MCF 10A (cell line): ENCODE measurements around the gene TMEM203. TPM values are rescaled to one million over a fixed set of nuclear protein-coding genes. Genes with fewer than 3 reads are reported as not detected.

ENCODE experiments used
- BruUV-seq: library from RNA; stranded (reverse); fragments of 400-500 nt; replicated peaks from 2 replicates; lab custom pipeline; 2021; lab: Mats Ljungman, UMichigan
- CTCF ChIA-PET: fragments of 300-600 bp; sonication (Branson Sonifier 250); formaldehyde crosslinking; extraction: SDS; loops from one replicate; lab custom pipeline; 2021; ENCODE audit warnings: antibody characterized with exemption, inconsistent platforms; lab: Yijun Ruan, JAX
- POLR2A ChIA-PET: fragments of 300-600, 350-650 bp; sonication (Branson Sonifier 250); formaldehyde crosslinking; extraction: SDS; loops from one replicate; lab custom pipeline; 2020; ENCODE audit warnings: antibody characterized with exemption, inconsistent platforms; lab: Yijun Ruan, JAX
- DNase-seq: peaks from one replicate; pipeline ENCODE4 v3.0.0-alpha.2; 2018; ENCODE audit not compliant: unreplicated experiment
- H3K27ac Mint-ChIP-seq: one replicate; pipeline ENCODE4 v1.8.0; 2022; ENCODE audit warnings: mild to moderate bottlenecking, low read depth, mixed read lengths; ENCODE audit not compliant: unreplicated experiment
- H3K27me3 Mint-ChIP-seq: one replicate; pipeline ENCODE4 v1.8.0; 2022; ENCODE audit warnings: mixed read lengths; ENCODE audit not compliant: insufficient read depth, unreplicated experiment
- H3K36me3 Mint-ChIP-seq: one replicate; pipeline ENCODE4 v1.8.0; 2022; ENCODE audit warnings: mild to moderate bottlenecking, moderate library complexity, mixed read lengths; ENCODE audit not compliant: insufficient read depth, unreplicated experiment
- H3K4me1 Mint-ChIP-seq: one replicate; pipeline ENCODE4 v1.8.0; 2022; ENCODE audit warnings: mixed read lengths; ENCODE audit not compliant: insufficient read depth, unreplicated experiment
- H3K4me3 Mint-ChIP-seq: one replicate; pipeline ENCODE4 v1.8.0; 2022; ENCODE audit warnings: mild to moderate bottlenecking, moderate library complexity, mixed read lengths; ENCODE audit not compliant: unreplicated experiment
- H3K9me3 Mint-ChIP-seq: one replicate; pipeline ENCODE4 v1.8.0; 2022; ENCODE audit warnings: mixed read lengths; ENCODE audit not compliant: unreplicated experiment
- CTCF ChIP-seq: fragments of 200-600 bp; IDR thresholded peaks from one replicate; pipeline ENCODE4 v1.8.0; 2022; ENCODE audit warnings: antibody characterized with exemption, mild to moderate bottlenecking; ENCODE audit not compliant: unreplicated experiment
- intact Hi-C: fragments of 100-400 bp; cut with micrococcal nuclease; formaldehyde crosslinking; loops from 2 replicates; pipeline ENCODE4 v1.14.1; 2022
- total RNA-seq: library from RNA; stranded (reverse); gene quantifications from 2 replicates; pipeline ENCODE4 v1.2.3, GENCODE V29; 2022

Gene TMEM203
- total RNA-seq, 1 experiment from 2014 or later: 31.4 TPM

GRCh38 chr9:137189297-137190295, 15.9 kb downstream of the TMEM203 start:
- ChIA-PET POLR2A (interaction anchor here (0.6 to 3.7 kb wide), 28 partner anchors 8 to 599 kb away, joined by 3 to 57 read pairs (median 4); partner anchors contain the start of genes CYSRT1, LRRC26, MAN1B1 and NDOR1), CTCF (interaction anchor here (0.6 to 2.4 kb wide), 15 partner anchors 11 to 160 kb away, joined by 3 to 11 read pairs (median 3); partner anchors contain the start of genes CYSRT1, RNF224 and TPRN)
- Mint-ChIP-seq H3K36me3 (peaks cover 20% of the 10 kb centered on the region), H3K4me3 (peak overlapping the region; percentile 94), H3K27ac (peak overlapping the region; percentile 95), H3K9me3 (no peaks in the 10 kb centered on the region), H3K4me1 (peaks cover 10% of the 10 kb centered on the region), H3K27me3 (no peaks in the 10 kb centered on the region)
- TSS peak; percentile 87 for BruUV-seq
- no peak for TF ChIP-seq CTCF
- DNase-seq: no peak
- intact Hi-C loops: loop anchor here (1.0 to 2.0 kb wide), 2 partner anchors 38 to 51 kb away; partner anchors contain the start of genes RNF224 and TUBB4B

- Mint-ChIP-seq H3K4me1 (peaks cover 10% of the 10 kb centered on the region), H3K27me3 (no peaks in the 10 kb centered on the region), H3K4me3 (peak within 1 kb of the TSS; percentile 94), H3K9me3 (no peaks in the 10 kb centered on the region), H3K27ac (peak within 1 kb of the TSS; percentile 95), H3K36me3 (peaks cover 20% of the 10 kb centered on the region)
- POLR2A ChIA-PET: interaction anchor here (0.6 to 3.7 kb wide), 30 partner anchors 7 to 1069 kb away, joined by 3 to 57 read pairs (median 4); partner anchors contain the start of genes CYSRT1, LRRC26, MAN1B1 and NDOR1
- TF ChIP-seq CTCF: peak; percentile 25
- CTCF ChIA-PET: interaction anchor here (0.6 to 2.4 kb wide), 15 partner anchors 12 to 159 kb away, joined by 3 to 11 read pairs (median 3); partner anchors contain the start of genes CYSRT1, NDOR1, RNF224 and TMEM203
- BruUV-seq: no TSS peak
- intact Hi-C loops: loop anchor here (1.0 to 2.0 kb wide), 2 partner anchors 39 to 52 kb away; partner anchors contain the start of genes RNF224 and TUBB4B
- DNase-seq: peak; percentile 91
Measured at GRCh38 chr9:137188490-137189296, 16.8 kb downstream of the TMEM203 start, which contains the start of the genes ANAPC2 and SSNA1. ANAPC2 (minus strand) TSS chr9:137188560; CDS start chr9:137188532, 28 bp downstream. SSNA1 (plus strand) TSS chr9:137188676; CDS start chr9:137188727, 51 bp downstream.

- intact Hi-C loops: loop anchor here (2.0 kb wide), 1 partner anchor 53 kb away; the partner anchor contains the start of gene TUBB4B
- H3K27me3 Mint-ChIP-seq: no peaks in the 10 kb centered on the region
- no peak for DNase-seq
- BruUV-seq: no TSS peak
- H3K27ac Mint-ChIP-seq: peak overlapping the region; percentile 95
- H3K36me3 Mint-ChIP-seq: peaks cover 26% of the 10 kb centered on the region
- H3K4me1 Mint-ChIP-seq: peaks cover 10% of the 10 kb centered on the region
- no peaks in the 10 kb centered on the region for H3K9me3 Mint-ChIP-seq
- peak overlapping the region; percentile 94 for H3K4me3 Mint-ChIP-seq
- ChIA-PET CTCF (interaction anchor here (0.6 to 2.4 kb wide), 6 partner anchors 17 to 96 kb away, joined by 3 to 11 read pairs (median 4); partner anchors contain the start of genes NDOR1, RNF224 and TMEM203), POLR2A (interaction anchor here (0.6 to 3.7 kb wide), 20 partner anchors 10 to 1069 kb away, joined by 3 to 57 read pairs (median 6); partner anchors contain the start of genes CYSRT1, GRIN1, MAN1B1 and NDOR1)
- TF ChIP-seq CTCF: no peak
Measured at GRCh38 chr9:137188086-137188489, 17.4 kb downstream of the TMEM203 start.
